Measurements from ENCODE around the gene FRK.

GRCh38 chr6:115969930-115970273, 90.8 kb downstream of the FRK start:
- TF ChIP-seq CTCF (conservative IDR thresholded peaks at IDR 0.05; ENCODE audit: low read length) (no peak), EZH2phosphoT487 (IDR thresholded peaks at IDR 0.05; ENCODE audit: borderline replicate concordance, low read depth, low read length) (no peak)

Measured in OCI-LY7 (cell line).